OCI-LY3 (cell line): Measurements from ENCODE around the gene CACNA1I.

ENCODE experiments used
- H2AFZ ChIP-seq: fragments of 200-600, 300-600 bp; shearing (Covaris generic); 2 replicates; pipeline ENCODE4 v1.6.0; 2014; ENCODE audit warnings: antibody characterized with exemption, low read depth, low read length
- H3K27ac ChIP-seq: fragments of 200-600, 300-600 bp; sonication (generic); 2 replicates; pipeline ENCODE4 v1.5.1; 2014; ENCODE audit warnings: mild to moderate bottlenecking, low read length, moderate library complexity, mixed read lengths
- H3K27me3 ChIP-seq: fragments of 200-600, 300-600 bp; sonication (generic); 2 replicates; pipeline ENCODE4 v1.6.1; 2014; ENCODE audit warnings: low read depth, low read length, mixed read lengths
- H3K36me3 ChIP-seq: fragments of 200-600, 300-600 bp; sonication (generic); replicated peaks from 2 replicates; pipeline ENCODE3; 2014; ENCODE audit warnings: low read depth, low read length, mixed read lengths
- H3K4me1 ChIP-seq: fragments of 300-600, 200-600 bp; sonication (generic); 2 replicates; pipeline ENCODE4 v1.6.1; 2014; ENCODE audit warnings: low read length, mixed read lengths
- H3K4me2 ChIP-seq: fragments of 200-600, 300-600 bp; sonication (generic); 2 replicates; pipeline ENCODE4 v1.6.1; 2014; ENCODE audit warnings: low read length, mixed read lengths
- H3K4me3 ChIP-seq: fragments of 300-600, 200-600 bp; sonication (generic); 2 replicates; pipeline ENCODE4 v1.5.1; 2014; ENCODE audit warnings: antibody characterized with exemption, mild to moderate bottlenecking, low read length, moderate library complexity
- H3K79me2 ChIP-seq: fragments of 300-600, 200-600 bp; shearing (Covaris generic); 2 replicates; pipeline ENCODE4 v1.6.1; 2014; ENCODE audit warnings: mild to moderate bottlenecking, low read length, mixed read lengths
- H3K9ac ChIP-seq: fragments of 300-600, 200-600 bp; shearing (Covaris generic); 2 replicates; pipeline ENCODE4 v1.6.0; 2014; ENCODE audit warnings: mild to moderate bottlenecking, low read length, moderate library complexity
- H3K9me3 ChIP-seq: fragments of 200-600, 300-600 bp; shearing (Covaris generic); 2 replicates; pipeline ENCODE4 v1.6.1; 2014; ENCODE audit warnings: low read length, mixed read lengths; ENCODE audit not compliant: insufficient read depth
- H4K20me1 ChIP-seq: fragments of 200-600, 300-600 bp; sonication (generic); 2 replicates; pipeline ENCODE4 v1.6.1; 2016; ENCODE audit warnings: low read length, mixed read lengths; ENCODE audit not compliant: insufficient read depth
- CTCF ChIP-seq: fragments of 200-600, 300-600 bp; sonication (generic); IDR thresholded peaks from 2 replicates; pipeline ENCODE4 v1.5.1; 2014; ENCODE audit warnings: antibody characterized with exemption, low read length, low read depth
- EZH2phosphoT487 ChIP-seq: fragments of 200-600 bp; shearing (Covaris generic); IDR thresholded peaks from 2 replicates; pipeline ENCODE4 v1.6.1; 2018; ENCODE audit warnings: antibody characterized with exemption, mixed run types, low read depth

Gene CACNA1I

GRCh38 chr22:39652990-39653786, 82.6 kb downstream of the CACNA1I start:
- Histone ChIP-seq H2AFZ (no peak overlapping the region), H3K4me3 (no peak overlapping the region), H3K79me2 (no peaks in the 10 kb centered on the region), H3K36me3 (no peaks in the 10 kb centered on the region), H4K20me1 (no peaks in the 10 kb centered on the region), H3K9me3 (no peaks in the 10 kb centered on the region), H3K4me1 (no peaks in the 10 kb centered on the region), H3K27ac (no peak overlapping the region), H3K27me3 (peaks cover 15% of the 10 kb centered on the region; the same call in 1 of the 2 replicates), H3K4me2 (no peak overlapping the region), H3K9ac (no peak overlapping the region)
- TF ChIP-seq EZH2phosphoT487 (no peak), CTCF (no peak)

DNA sequence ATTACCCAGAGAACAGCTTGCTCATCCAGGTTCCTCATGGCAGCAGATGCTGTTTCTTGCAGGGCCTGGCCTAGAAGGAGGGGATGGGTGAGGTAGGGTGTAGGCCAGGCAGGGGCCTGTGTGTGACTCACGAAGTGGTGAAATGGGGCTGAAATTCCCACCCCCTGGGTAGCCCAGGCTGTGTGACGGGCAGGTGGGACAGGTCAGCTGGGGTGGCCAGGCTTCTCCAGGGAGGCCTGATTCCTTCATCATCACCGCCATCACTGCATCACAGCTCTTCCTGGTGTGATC, 83.2 kb downstream of the CACNA1I start:
- no peak overlapping the region for H2AFZ ChIP-seq
- H3K9me3 ChIP-seq = no peaks in the 10 kb centered on the region
- H3K36me3 ChIP-seq = no peaks in the 10 kb centered on the region
- TF ChIP-seq EZH2phosphoT487 (no peak), CTCF (no peak)
- H3K27ac ChIP-seq = no peak overlapping the region
- H3K4me2 ChIP-seq = no peak overlapping the region
- no peaks in the 10 kb centered on the region for H3K79me2 ChIP-seq
- H3K9ac ChIP-seq = no peak overlapping the region
- no peaks in the 10 kb centered on the region for H4K20me1 ChIP-seq
- H3K27me3 ChIP-seq = peaks cover 15% of the 10 kb centered on the region; the same call in 1 of the 2 replicates
- no peak overlapping the region for H3K4me3 ChIP-seq
- no peaks in the 10 kb centered on the region for H3K4me1 ChIP-seq

DNA sequence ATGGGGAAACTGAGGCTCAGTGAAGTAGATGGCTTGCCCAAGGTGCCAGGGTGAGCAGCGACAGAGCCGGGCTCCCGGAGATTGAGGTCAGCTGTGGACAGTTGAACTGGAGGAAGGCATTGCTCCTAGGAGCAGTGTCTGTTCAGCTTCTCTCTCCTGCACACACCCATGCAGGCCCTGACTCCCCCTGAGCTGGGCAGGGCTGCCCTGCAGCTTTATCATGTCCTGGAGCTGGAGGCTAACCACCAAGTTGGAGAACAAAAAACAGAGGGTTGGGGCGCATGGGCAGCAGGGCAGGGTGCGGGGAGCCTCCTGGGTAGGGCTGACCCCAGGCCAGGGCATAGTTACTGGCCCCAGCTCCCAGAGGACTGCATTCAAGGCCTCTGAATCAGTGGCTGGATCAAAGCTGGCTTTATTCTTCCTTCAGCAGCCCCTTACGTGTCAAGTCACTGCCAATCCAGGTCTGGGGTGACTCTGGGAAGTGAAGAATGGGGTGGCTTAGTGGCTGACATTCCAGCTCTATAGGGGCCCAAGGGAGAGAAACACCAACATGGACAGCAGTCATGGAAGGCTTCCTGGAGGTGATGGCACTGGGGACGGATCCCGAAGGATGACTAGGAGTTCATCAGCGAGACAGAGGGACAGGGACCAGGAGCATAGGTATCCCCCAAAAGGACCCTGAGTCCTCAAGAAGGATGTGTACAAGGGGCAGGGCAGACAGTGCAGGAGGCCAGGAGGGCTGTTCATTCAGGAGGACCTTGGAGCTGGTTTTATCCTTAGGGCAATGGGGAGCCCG, 83.8 kb downstream of the CACNA1I start:
- Histone ChIP-seq H3K9ac (no peak overlapping the region), H3K27me3 (peaks cover 15% of the 10 kb centered on the region; the same call in 1 of the 2 replicates), H3K4me3 (no peak overlapping the region), H3K9me3 (no peaks in the 10 kb centered on the region), H3K4me1 (no peaks in the 10 kb centered on the region), H2AFZ (no peak overlapping the region), H3K27ac (no peak overlapping the region), H3K4me2 (no peak overlapping the region), H4K20me1 (no peaks in the 10 kb centered on the region), H3K79me2 (no peaks in the 10 kb centered on the region), H3K36me3 (no peaks in the 10 kb centered on the region)
- no peak for TF ChIP-seq EZH2phosphoT487
- TF ChIP-seq CTCF = no peak

- H3K27me3 ChIP-seq = peaks cover 15% of the 10 kb centered on the region; the same call in 1 of the 2 replicates
- no peak overlapping the region for H3K9ac ChIP-seq
- H4K20me1 ChIP-seq = no peaks in the 10 kb centered on the region
- no peak overlapping the region for H2AFZ ChIP-seq
- H3K4me1 ChIP-seq = no peaks in the 10 kb centered on the region
- TF ChIP-seq CTCF (0 out of 2 replicates have a peak, but pooled peaks have one; percentile 16), EZH2phosphoT487 (no peak)
- no peak overlapping the region for H3K27ac ChIP-seq
- no peaks in the 10 kb centered on the region for H3K36me3 ChIP-seq
- H3K4me2 ChIP-seq = no peak overlapping the region
- no peaks in the 10 kb centered on the region for H3K9me3 ChIP-seq
- no peaks in the 10 kb centered on the region for H3K79me2 ChIP-seq
- H3K4me3 ChIP-seq = no peak overlapping the region
Measured at GRCh38 chr22:39655004-39655579, 84.5 kb downstream of the CACNA1I start.
